Heart right ventricle (tissue), 16 donors: ENCODE data around the gene TRPT1. TPM values are rescaled to one million over a fixed set of nuclear protein-coding genes. Genes with fewer than 3 reads are reported as not detected.
A peak's percentile ranks its signal among the peaks of the same experiment; 100 is the strongest.

ENCODE experiments used
- ATAC-seq, 8 donors: fragments of 200-7000 bp; cut with Tn5 transposase; one replicate each; pipeline ENCODE4 v1.9.1; 2020; ENCODE audit warnings: mild to moderate bottlenecking in 8 of 8, moderate library complexity in 8 of 8, moderate number of reproducible peaks in 1 of 8
- DNase-seq, 2 donors: peaks; one replicate each; pipeline ENCODE4 v3.0.0-alpha.2; 2020
- H3K27ac ChIP-seq, 10 donors: fragments of 200-600 bp; sonication (generic) in 2 of 10; one replicate each; pipeline versions ENCODE4 v1.5.0 to v1.8.0; 2020 to 2022; ENCODE audit warnings: mild to moderate bottlenecking in 3 of 10
- H3K27me3 ChIP-seq, 7 donors: fragments of 200-600 bp; one replicate each; pipeline ENCODE4 v1.8.0; 2021 to 2022; ENCODE audit warnings: mild to moderate bottlenecking in 2 of 7
- H3K36me3 ChIP-seq, 9 donors: fragments of 200-600 bp; sonication (generic) in 1 of 9; one replicate each; pipeline versions ENCODE4 v1.5.0 to v1.8.0; 2020 to 2022; ENCODE audit warnings: mild to moderate bottlenecking in 2 of 9
- H3K4me1 ChIP-seq, 9 donors: fragments of 200-600 bp; sonication (generic) in 1 of 9; one replicate each; pipeline versions ENCODE4 v1.5.0 to v1.8.0; 2020 to 2022; ENCODE audit warnings: mild to moderate bottlenecking in 4 of 9
- H3K4me3 ChIP-seq, 10 donors: fragments of 200-600 bp; sonication (generic) in 2 of 10; one replicate each; pipeline versions ENCODE4 v1.5.0 to v1.8.0; 2020 to 2022; ENCODE audit warnings: mild to moderate bottlenecking in 7 of 10, moderate library complexity in 2 of 10
- H3K9me3 ChIP-seq, 11 donors: fragments of 200-600 bp in 10 of 11; sonication (generic) in 2 of 11; one replicate each; pipeline versions ENCODE4 v1.5.0 to v1.8.0; 2013 to 2022; ENCODE audit warnings: mild to moderate bottlenecking in 2 of 11, control low read depth in 1 of 11, moderate library complexity in 1 of 11
- CTCF ChIP-seq, 9 donors: fragments of 200-600 bp; sonication (generic) in 2 of 9; IDR thresholded peaks; one replicate each; pipeline versions ENCODE4 v1.5.0 to v1.8.0; 2021 to 2022; ENCODE audit warnings: antibody characterized with exemption in 9 of 9, mild to moderate bottlenecking in 5 of 9, moderate library complexity in 1 of 9
- WGBS, 2 donors: extraction: QIAGEN DNeasy Blood & Tissue Kit; methylation state at CpG; one replicate each; pipeline ENCODE4 v1.1.7; 2013; ENCODE audit warnings: inconsistent platforms in 1 of 2; 5-methylcytosine and 5-hydroxymethylcytosine counted together
- intact Hi-C, 10 donors: fragments of 100-400 bp; cut with DNase I; formaldehyde crosslinking; loops; one replicate each; pipeline versions ENCODE4 v1.11.1 to v1.14.2; 2022
- polyA plus RNA-seq, 2 donors: library from polyadenylated mRNA; stranded (reverse); fragments of 200-250 nt; gene quantifications; one replicate each; pipeline ENCODE4 v1.2.3, GENCODE V29; 2013
- total RNA-seq, 10 donors: library from RNA; stranded (reverse); fragmentation: NEBNext Ultra II Directional in 3 of 10; extraction: Animal tissue kit (Norgen Biotek cat#: 25700) in 3 of 10; gene quantifications; one replicate each; pipeline versions ENCODE4 v1.2.1 to v1.2.4, GENCODE V29; 2021 to 2023
- donor health status: Arrhythmogenic right ventricular cardiomyopathy.
- donor health status: ischemic (EF 13 %, LVEDD 7.1; RV severe dilation, severe dysfunction).
- donor health status: healthy with polysubstance abuse.
- donor health status: DM: no; HTN: yes; CAD: no.
- donor health status: DM: no; HTN: no; CAD: no.
- donor health status: ischemic (EF 25% LVEDD 6.9; RV normal size, moderate dysfunction).
- donor health status: ischemic (EF 25% LVEDD 5.7; RV mildly dilated, moderate dysfunction).
- donor health status: healthy.
- donor health status: DM: yes; HTN: yes; CAD: no.
- donor health status: Ischemic cardiomyopathy.
- donor health status: ischemic (EF 35%, LVEDD 5.7; RV mildly dilated, moderate dysfunction).
- donor health status: nonischemic (EF 11% LVEDD 7.7; RV severe dilation, severe dysfunction).
- donor health status: DM: yes; HTN: yes; CAD: no.
- donor health status: PGD.
- donor health status: ischemic (EF 29% LVEDD 5.4; RV normal size, mild dysfunction).
- donor health status: nonischemic (EF 23%, LVEDD 6.1; RV moderate dilation, normal function).

The TRPT1 gene
- total and polyA plus RNA-seq, 12 donors, result 50.5 to 188 (median 67.1) TPM

GRCh38 chr11:64185693-64186491, 40.1 kb downstream of the TRPT1 start, which contains the start of gene STIP1:
STIP1 (plus strand) TSS chr11:64186171; CDS start chr11:64186262, 91 bp downstream.
- Histone ChIP-seq H3K36me3 (peaks cover 0 to 26% (median 0%) of the 10 kb centered on the region in 9 donors), H3K4me1 (peaks cover 12 to 53% (median 35%) of the 10 kb centered on the region in 9 donors), H3K27ac (peak within 1 kb of the TSS; percentile 90 to 98 (median 94)), H3K27me3 (no peaks in the 10 kb centered on the region), H3K4me3 (peak within 1 kb of the TSS in 9 of 10 donors; percentile 32 to 89 (median 66)), H3K9me3 (no peaks in the 10 kb centered on the region)
- intact Hi-C loops, result loop anchor here in 2 of 10 donors (2.0 to 5.0 kb wide), 2 partner anchors 41 kb away; partner anchors contain the start of genes NUDT22 (in 2 of the 2) and TRPT1 (in 2 of the 2)
- peak in 7 of 9 donors; percentile 14 to 66 (median 40) for TF ChIP-seq CTCF (IDR thresholded peaks at IDR 0.05)
- ATAC-seq, result peak; percentile 86 to 94 (median 91)
- 1% methylated on average over 47 to 72 of the region's 74 CpGs for WGBS, 2 donors
- peak; percentile 97 to 100 for DNase-seq

DNA sequence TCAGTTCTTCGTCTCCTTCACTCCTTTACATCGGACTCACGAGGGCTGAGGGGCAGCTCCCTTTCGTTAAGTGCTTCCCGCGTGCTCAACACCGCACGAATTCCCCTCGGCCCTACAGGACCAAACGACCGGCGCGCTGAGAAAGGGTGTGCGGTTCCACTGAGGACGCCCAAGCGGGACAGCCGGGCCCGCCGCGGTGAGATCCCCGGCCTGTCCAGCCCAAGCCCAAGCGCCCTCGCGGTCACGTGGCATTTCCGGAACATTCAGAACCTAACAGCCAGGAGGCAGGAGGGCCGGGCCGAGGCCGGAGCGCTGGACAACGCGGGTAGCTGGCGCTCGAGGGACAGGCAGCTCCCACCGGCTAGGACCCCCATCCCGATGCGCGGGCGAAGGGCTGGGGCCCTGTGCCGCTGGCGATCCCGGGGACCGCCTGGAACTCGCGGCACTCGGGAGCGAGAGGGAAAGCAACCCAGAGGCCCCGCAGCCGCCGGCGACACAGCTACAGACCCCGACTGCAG, 40.8 kb downstream of the TRPT1 start:
- peak; percentile 19 to 73 (median 39) for TF ChIP-seq CTCF (IDR thresholded peaks at IDR 0.05)
- intact Hi-C loops, result loop anchor here in 2 of 10 donors (2.0 to 5.0 kb wide), 2 partner anchors 42 kb away; partner anchors contain the start of genes NUDT22 (in 2 of the 2) and TRPT1 (in 2 of the 2)
- DNase-seq (peak; percentile 87 to 89), ATAC-seq (peak; percentile 48 to 73 (median 60))
- H3K4me1 ChIP-seq, result peaks cover 12 to 60% (median 41%) of the 10 kb centered on the region in 9 donors
- peak overlapping the region in 9 of 10 donors; percentile 32 to 89 (median 66) for H3K4me3 ChIP-seq
- H3K27ac ChIP-seq, result peak overlapping the region; percentile 90 to 98 (median 94)
- no peaks in the 10 kb centered on the region for H3K9me3 ChIP-seq
- WGBS, 2 donors, result 0 to 1% methylated on average over 52 of the region's 52 CpGs
- peaks cover 0 to 19% (median 0%) of the 10 kb centered on the region in 9 donors for H3K36me3 ChIP-seq
- H3K27me3 ChIP-seq, result no peaks in the 10 kb centered on the region

GRCh38 chr11:64183890-64184289, 42.1 kb downstream of the TRPT1 start:
- intact Hi-C loops, result loop anchor here in 1 of 10 donors (2.0 kb wide), 1 partner anchor 43 kb away; the partner anchor contains the start of genes NUDT22 and TRPT1
- ATAC-seq (no peak), DNase-seq (no peak)
- Histone ChIP-seq H3K4me3 (no peak overlapping the region), H3K36me3 (peaks cover 0 to 12% (median 0%) of the 10 kb centered on the region in 9 donors), H3K9me3 (no peaks in the 10 kb centered on the region), H3K27me3 (no peaks in the 10 kb centered on the region), H3K4me1 (peaks cover 12 to 53% (median 44%) of the 10 kb centered on the region in 9 donors), H3K27ac (peak overlapping the region in 6 of 10 donors; percentile 27 to 98 (median 91))
- 91 to 95% methylated on average over 7 of the region's 7 CpGs for WGBS, 2 donors
- TF ChIP-seq CTCF (IDR thresholded peaks at IDR 0.05), result no peak
